HepG2 (cell line): ENCODE measurements around the gene UCN. TPM values are rescaled to one million over a fixed set of nuclear protein-coding genes. Genes with fewer than 3 reads are reported as not detected.

Source experiments
- ELF4 ChIP-seq: sonication (generic); formaldehyde crosslinking; IDR thresholded peaks from 2 replicates; pipeline ENCODE4 v1.5.0; 2020; ENCODE audit warnings: missing genetic modification reagents, mild to moderate bottlenecking, moderate library complexity, borderline replicate concordance
- NR1H2 ChIP-seq: sonication (generic); formaldehyde crosslinking; IDR thresholded peaks from 2 replicates; pipeline ENCODE4 v1.8.1; 2022; ENCODE audit warnings: low read depth, missing genetic modification reagents, borderline replicate concordance
- NR2F1 ChIP-seq, 2 experiments: fragments of 450-650 bp in 1 of 2; formaldehyde crosslinking in 1 of 2; IDR thresholded peaks; 2 replicates each; pipeline versions ENCODE4 v1.5.0 to v1.6.1; 2016 to 2020; ENCODE audit warnings: mild to moderate bottlenecking in 1 of 2, missing compliant biosample characterization in 1 of 2, missing genetic modification reagents in 1 of 2, moderate library complexity in 1 of 2
- ONECUT2 ChIP-seq: sonication (generic); formaldehyde crosslinking; IDR thresholded peaks from 2 replicates; pipeline ENCODE4 v1.4.0; 2020; ENCODE audit warnings: missing genetic modification reagents
- RBAK ChIP-seq: sonication (generic); formaldehyde crosslinking; IDR thresholded peaks from 2 replicates; pipeline ENCODE4 v1.5.1; 2020; ENCODE audit warnings: mild to moderate bottlenecking, missing genetic modification reagents
- RBFOX2 ChIP-seq: fragments of 200-400 bp; formaldehyde crosslinking; IDR thresholded peaks from 2 replicates; pipeline ENCODE4 v1.6.1; 2017; ENCODE audit warnings: low read depth, mild to moderate bottlenecking, low read length
- RBM22 ChIP-seq: fragments of 200-400 bp; formaldehyde crosslinking; optimal IDR thresholded peaks from 2 replicates; pipeline ENCODE3; 2017; ENCODE audit warnings: mild to moderate bottlenecking, low read length, moderate library complexity
- XBP1 ChIP-seq: sonication (generic); formaldehyde crosslinking; IDR thresholded peaks from 2 replicates; pipeline ENCODE4 v1.5.0; 2020; ENCODE audit warnings: missing genetic modification reagents
- ZC3H4 ChIP-seq: sonication (generic); formaldehyde crosslinking; IDR thresholded peaks from 2 replicates; pipeline ENCODE4 v1.4.0; 2020; ENCODE audit warnings: missing genetic modification reagents, borderline replicate concordance
- ZFAT ChIP-seq: sonication (generic); formaldehyde crosslinking; conservative IDR thresholded peaks from 2 replicates; pipeline ENCODE4 v1.8.1; 2023; ENCODE audit warnings: missing genetic modification reagents, inconsistent platforms
- ZFP82 ChIP-seq: sonication (generic); formaldehyde crosslinking; IDR thresholded peaks from 2 replicates; pipeline ENCODE4 v1.5.1; 2020; ENCODE audit warnings: mild to moderate bottlenecking, missing genetic modification reagents, borderline replicate concordance
- ZFP90 ChIP-seq: sonication (generic); formaldehyde crosslinking; IDR thresholded peaks from 2 replicates; pipeline ENCODE4 v1.8.0; 2022; ENCODE audit warnings: missing genetic modification reagents, mild to moderate bottlenecking, inconsistent platforms, borderline replicate concordance
- ZFY ChIP-seq: sonication (generic); formaldehyde crosslinking; IDR thresholded peaks from 2 replicates; pipeline ENCODE4 v1.4.0; 2020; ENCODE audit warnings: missing genetic modification reagents
- ZNF329 ChIP-seq: sonication (generic); formaldehyde crosslinking; IDR thresholded peaks from 2 replicates; pipeline ENCODE4 v1.9.0; 2021; ENCODE audit warnings: low read depth, mild to moderate bottlenecking, missing genetic modification reagents
- ZNF367 ChIP-seq: sonication (generic); formaldehyde crosslinking; IDR thresholded peaks from 2 replicates; pipeline ENCODE4 v1.4.0; 2020; ENCODE audit warnings: missing genetic modification reagents, borderline replicate concordance
- ZNF44 ChIP-seq: sonication (generic); formaldehyde crosslinking; IDR thresholded peaks from 2 replicates; pipeline ENCODE4 v1.5.1; 2020; ENCODE audit warnings: mild to moderate bottlenecking, missing genetic modification reagents
- ZNF619 ChIP-seq: sonication (generic); formaldehyde crosslinking; IDR thresholded peaks from 2 replicates; pipeline ENCODE4 v1.4.0; 2020; ENCODE audit warnings: mild to moderate bottlenecking, missing genetic modification reagents
- ZZZ3 ChIP-seq: sonication (generic); formaldehyde crosslinking; IDR thresholded peaks from 2 replicates; pipeline ENCODE4 v1.4.0; 2020; ENCODE audit warnings: missing genetic modification reagents, mild to moderate bottlenecking, borderline replicate concordance
- polyA plus RNA-seq, 8 experiments: library from polyadenylated mRNA; depleted of rRNA in 3 of 8; stranded (reverse) in 7 of 8; unstranded in 1 of 8; fragments of >200 nt; fragmentation: Illumina TruSeq in 4 of 8; extraction: Trizol in 4 of 8; gene quantifications; 2 replicates each; pipeline versions ENCODE4 v1.2.1 to v1.2.3, GENCODE V29; 2011 to 2016; ENCODE audit warnings: low read depth in 4 of 8, missing spikeins in 1 of 8, mixed read lengths in 1 of 8; ENCODE audit not compliant: insufficient read depth in 1 of 8
- total RNA-seq, 5 experiments: library from RNA; depleted of rRNA; stranded (reverse); fragments of >200 nt; fragmentation: Illumina TruSeq; extraction: Trizol; gene quantifications; 2 replicates each; pipeline ENCODE4 v1.2.3, GENCODE V29; 2016; ENCODE audit warnings: low read depth in 1 of 5
- TF ChIP-seq, protein P1 (sequence below): sonication (generic); formaldehyde crosslinking; IDR thresholded peaks from 2 replicates; pipeline ENCODE4 v1.4.0; 2020; ENCODE audit warnings: missing genetic modification reagents
- TF ChIP-seq, protein P2 (sequence below): IDR thresholded peaks from 2 replicates; pipeline ENCODE4 v1.6.1; 2016; ENCODE audit warnings: low read depth
- TF ChIP-seq, protein P3 (sequence below): sonication (generic); formaldehyde crosslinking; IDR thresholded peaks from 2 replicates; pipeline ENCODE4 v1.8.1; 2023; ENCODE audit warnings: mild to moderate bottlenecking, missing genetic modification reagents
- TF ChIP-seq, protein P4 (sequence below): sonication (generic); formaldehyde crosslinking; IDR thresholded peaks from 2 replicates; pipeline ENCODE4 v1.5.1; 2020; ENCODE audit warnings: mild to moderate bottlenecking, missing genetic modification reagents

UCN gene
- total and polyA plus RNA-seq, 2 of the 13 experiments (the other 11 are each of a cell fraction or from before 2014, with no cell fraction given): 1.2 to 2.3 TPM

DNA sequence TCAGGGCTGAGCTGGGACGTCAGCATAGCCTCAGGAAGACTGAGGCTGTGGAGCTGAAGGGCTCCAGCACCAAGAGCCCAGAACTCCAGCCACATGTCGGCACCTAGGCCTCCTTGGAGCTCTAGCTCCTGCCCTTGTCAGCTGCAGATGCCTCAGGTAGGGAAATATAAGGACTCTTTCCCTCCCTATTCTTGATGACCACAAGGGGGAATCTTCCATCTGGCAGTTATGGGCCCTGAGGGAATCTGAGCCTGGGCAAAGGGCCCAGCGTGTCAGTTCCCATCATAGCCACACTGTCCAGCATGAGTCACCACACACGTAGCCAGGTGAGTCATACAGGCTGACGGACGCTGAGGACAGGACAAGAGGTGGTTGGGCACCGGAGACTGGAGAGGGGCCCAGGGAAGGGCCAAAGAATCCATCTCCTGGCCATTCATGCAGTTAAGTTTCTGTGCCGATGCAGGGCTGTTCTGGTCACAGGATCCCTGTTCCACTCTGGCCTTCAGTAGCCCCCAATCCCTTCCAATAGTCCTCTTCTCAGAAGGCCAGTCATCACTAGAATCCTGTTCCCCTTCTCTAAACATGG is 12.8 kb upstream of the UCN start (continued):
- TF ChIP-seq NR2F1 (CRISPR knock-in tag; IDR thresholded peaks at IDR 0.05) (peak in 1 of 2 experiments; percentile 14; a peak in 1 of 4 replicates), RBAK (CRISPR knock-in tag) (no peak), ZFP82 (no peak), ZFY (peak; percentile 85), ZNF329 (CRISPR knock-in tag) (no peak), ZZZ3 (CRISPR knock-in tag) (peak; percentile 60; the same call in 1 of the 2 replicates), ZNF619 (CRISPR knock-in tag) (peak; percentile 80; the same call in 1 of the 2 replicates), ZC3H4 (CRISPR knock-in tag) (peak; percentile 27; the same call in 1 of the 2 replicates), XBP1 (CRISPR knock-in tag) (no peak), NR1H2 (no peak), ZNF367 (CRISPR knock-in tag) (no peak), ZNF44 (CRISPR knock-in tag) (peak; percentile 71; the same call in 1 of the 2 replicates), ELF4 (CRISPR knock-in tag) (no peak), ONECUT2 (CRISPR knock-in tag) (no peak), RBFOX2 (no peak), ZFP90 (CRISPR knock-in tag) (0 out of 2 replicates have a peak, but pooled peaks have one; percentile 50), ZFAT (CRISPR knock-in tag) (no peak), RBM22 (peak; percentile 34)
- TF ChIP-seq, protein P1, sequence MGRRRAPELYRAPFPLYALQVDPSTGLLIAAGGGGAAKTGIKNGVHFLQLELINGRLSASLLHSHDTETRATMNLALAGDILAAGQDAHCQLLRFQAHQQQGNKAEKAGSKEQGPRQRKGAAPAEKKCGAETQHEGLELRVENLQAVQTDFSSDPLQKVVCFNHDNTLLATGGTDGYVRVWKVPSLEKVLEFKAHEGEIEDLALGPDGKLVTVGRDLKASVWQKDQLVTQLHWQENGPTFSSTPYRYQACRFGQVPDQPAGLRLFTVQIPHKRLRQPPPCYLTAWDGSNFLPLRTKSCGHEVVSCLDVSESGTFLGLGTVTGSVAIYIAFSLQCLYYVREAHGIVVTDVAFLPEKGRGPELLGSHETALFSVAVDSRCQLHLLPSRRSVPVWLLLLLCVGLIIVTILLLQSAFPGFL (CRISPR knock-in tag): no peak
- TF ChIP-seq, protein P2, sequence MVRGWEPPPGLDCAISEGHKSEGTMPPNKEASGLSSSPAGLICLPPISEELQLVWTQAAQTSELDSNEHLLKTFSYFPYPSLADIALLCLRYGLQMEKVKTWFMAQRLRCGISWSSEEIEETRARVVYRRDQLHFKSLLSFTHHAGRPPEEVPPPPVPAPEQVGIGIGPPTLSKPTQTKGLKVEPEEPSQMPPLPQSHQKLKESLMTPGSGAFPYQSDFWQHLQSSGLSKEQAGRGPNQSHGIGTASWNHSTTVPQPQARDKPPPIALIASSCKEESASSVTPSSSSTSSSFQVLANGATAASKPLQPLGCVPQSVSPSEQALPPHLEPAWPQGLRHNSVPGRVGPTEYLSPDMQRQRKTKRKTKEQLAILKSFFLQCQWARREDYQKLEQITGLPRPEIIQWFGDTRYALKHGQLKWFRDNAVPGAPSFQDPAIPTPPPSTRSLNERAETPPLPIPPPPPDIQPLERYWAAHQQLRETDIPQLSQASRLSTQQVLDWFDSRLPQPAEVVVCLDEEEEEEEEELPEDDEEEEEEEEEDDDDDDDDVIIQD (CRISPR knock-in tag): peak; percentile 92; the same call in 1 of the 2 replicates
- TF ChIP-seq, protein P3, sequence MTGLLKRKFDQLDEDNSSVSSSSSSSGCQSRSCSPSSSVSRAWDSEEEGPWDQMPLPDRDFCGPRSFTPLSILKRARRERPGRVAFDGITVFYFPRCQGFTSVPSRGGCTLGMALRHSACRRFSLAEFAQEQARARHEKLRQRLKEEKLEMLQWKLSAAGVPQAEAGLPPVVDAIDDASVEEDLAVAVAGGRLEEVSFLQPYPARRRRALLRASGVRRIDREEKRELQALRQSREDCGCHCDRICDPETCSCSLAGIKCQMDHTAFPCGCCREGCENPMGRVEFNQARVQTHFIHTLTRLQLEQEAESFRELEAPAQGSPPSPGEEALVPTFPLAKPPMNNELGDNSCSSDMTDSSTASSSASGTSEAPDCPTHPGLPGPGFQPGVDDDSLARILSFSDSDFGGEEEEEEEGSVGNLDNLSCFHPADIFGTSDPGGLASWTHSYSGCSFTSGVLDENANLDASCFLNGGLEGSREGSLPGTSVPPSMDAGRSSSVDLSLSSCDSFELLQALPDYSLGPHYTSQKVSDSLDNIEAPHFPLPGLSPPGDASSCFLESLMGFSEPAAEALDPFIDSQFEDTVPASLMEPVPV (CRISPR knock-in tag): no peak
- TF ChIP-seq, protein P4, sequence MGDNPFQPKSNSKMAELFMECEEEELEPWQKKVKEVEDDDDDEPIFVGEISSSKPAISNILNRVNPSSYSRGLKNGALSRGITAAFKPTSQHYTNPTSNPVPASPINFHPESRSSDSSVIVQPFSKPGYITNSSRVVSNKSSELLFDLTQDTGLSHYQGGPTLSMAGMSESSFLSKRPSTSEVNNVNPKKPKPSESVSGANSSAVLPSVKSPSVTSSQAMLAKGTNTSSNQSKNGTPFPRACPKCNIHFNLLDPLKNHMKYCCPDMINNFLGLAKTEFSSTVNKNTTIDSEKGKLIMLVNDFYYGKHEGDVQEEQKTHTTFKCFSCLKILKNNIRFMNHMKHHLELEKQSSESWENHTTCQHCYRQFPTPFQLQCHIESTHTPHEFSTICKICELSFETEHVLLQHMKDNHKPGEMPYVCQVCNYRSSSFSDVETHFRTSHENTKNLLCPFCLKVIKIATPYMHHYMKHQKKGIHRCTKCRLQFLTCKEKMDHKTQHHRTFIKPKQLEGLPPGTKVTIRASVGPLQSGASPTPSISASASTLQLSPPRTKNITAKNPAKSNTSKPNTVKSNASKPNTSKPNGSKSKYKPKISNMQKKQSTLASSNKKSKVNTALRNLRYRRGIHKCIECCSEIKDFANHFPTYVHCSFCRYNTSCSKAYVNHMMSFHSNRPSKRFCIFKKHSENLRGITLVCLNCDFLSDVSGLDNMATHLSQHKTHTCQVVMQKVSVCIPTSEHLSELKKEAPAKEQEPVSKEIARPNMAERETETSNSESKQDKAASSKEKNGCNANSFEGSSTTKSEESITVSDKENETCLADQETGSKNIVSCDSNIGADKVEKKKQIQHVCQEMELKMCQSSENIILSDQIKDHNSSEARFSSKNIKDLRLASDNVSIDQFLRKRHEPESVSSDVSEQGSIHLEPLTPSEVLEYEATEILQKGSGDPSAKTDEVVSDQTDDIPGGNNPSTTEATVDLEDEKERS: peak; percentile 75; the same call in 1 of the 2 replicates
